Measurements from ENCODE around the gene TENM4.

Gene TENM4

GRCh38 chr11:79078456-79078855, 362.4 kb downstream of the TENM4 start:
- Histone ChIP-seq H3K27ac (ENCODE audit: extremely low read depth, low read depth, low read length) (no peak overlapping the region), H3K36me3 (ENCODE audit: control insufficient read depth in 2 of 2, insufficient read depth in 1 of 2, low read length in 2 of 2) (no peaks in the 10 kb centered on the region), H3K4me1 (ENCODE audit: control insufficient read depth, insufficient read depth, low read length) (no peaks in the 10 kb centered on the region), H3K4me3 (ENCODE audit: low read depth, low read length) (no peak overlapping the region), H3K9me3 (ENCODE audit: control insufficient read depth, insufficient read depth, low read depth, low read length) (no peaks in the 10 kb centered on the region)
- TF ChIP-seq BCL11A (tag by site-specific recombination; IDR thresholded peaks at IDR 0.05; ENCODE audit: low read depth), result no peak
- TF ChIP-seq YY2 (tag by site-specific recombination; IDR thresholded peaks at IDR 0.05), result no peak
- TF ChIP-seq ZBTB1 (tag by site-specific recombination; IDR thresholded peaks at IDR 0.05), result no peak
- no peak for TF ChIP-seq ZNF654 (tag by site-specific recombination; IDR thresholded peaks at IDR 0.05; ENCODE audit: low read depth)
- TF ChIP-seq BCL11B (tag by site-specific recombination; IDR thresholded peaks at IDR 0.05; ENCODE audit: low read depth), result no peak
- no peak for TF ChIP-seq ZNF148 (tag by site-specific recombination; IDR thresholded peaks at IDR 0.05; ENCODE audit: borderline replicate concordance)
- no peak for TF ChIP-seq ZNF426 (tag by site-specific recombination; IDR thresholded peaks at IDR 0.05)
- POLR2A ChIA-PET, result no interaction called here
- CTCF ChIA-PET, result interaction anchor here (1.3 kb wide), 1 partner anchor 281 kb away, joined by 5 read pairs; no protein-coding TSS in a partner anchor

- Histone ChIP-seq H3K27ac (ENCODE audit: extremely low read depth, low read depth, low read length) (no peak overlapping the region), H3K4me1 (ENCODE audit: control insufficient read depth, insufficient read depth, low read length) (no peaks in the 10 kb centered on the region), H3K36me3 (ENCODE audit: control insufficient read depth in 2 of 2, insufficient read depth in 1 of 2, low read length in 2 of 2) (no peaks in the 10 kb centered on the region), H3K4me3 (ENCODE audit: low read depth, low read length) (no peak overlapping the region), H3K9me3 (ENCODE audit: control insufficient read depth, insufficient read depth, low read depth, low read length) (no peaks in the 10 kb centered on the region)
- TF ChIP-seq ZNF624 (tag by site-specific recombination; IDR thresholded peaks at IDR 0.05), result no peak
- POLR2A ChIA-PET, result no interaction called here
- CTCF ChIA-PET, result interaction anchor here (1.3 kb wide), 1 partner anchor 280 kb away, joined by 5 read pairs; no protein-coding TSS in a partner anchor
These were observed 363.0 kb downstream of the TENM4 start for GRCh38 chr11:79077702-79078330.

GRCh38 chr11:79076526-79077115, 364.2 kb downstream of the TENM4 start:
- no peaks in the 10 kb centered on the region for H3K9me3 ChIP-seq (ENCODE audit: control insufficient read depth, insufficient read depth, low read depth, low read length)
- ChIA-PET CTCF (interaction anchor here (0.6 to 1.8 kb wide), 3 partner anchors 59 to 432 kb away, joined by 3 to 10 read pairs (median 4); no protein-coding TSS in a partner anchor), POLR2A (no interaction called here)
- H3K27ac ChIP-seq (ENCODE audit: extremely low read depth, low read depth, low read length), result no peak overlapping the region
- no peaks in the 10 kb centered on the region for H3K4me1 ChIP-seq (ENCODE audit: control insufficient read depth, insufficient read depth, low read length)
- H3K4me3 ChIP-seq (ENCODE audit: low read depth, low read length), result no peak overlapping the region
- H3K36me3 ChIP-seq (ENCODE audit: control insufficient read depth in 2 of 2, insufficient read depth in 1 of 2, low read length in 2 of 2), result no peaks in the 10 kb centered on the region
- TF ChIP-seq ZNF350 (tag by site-specific recombination; IDR thresholded peaks at IDR 0.05), result no peak
- no peak for TF ChIP-seq ZNF785 (tag by site-specific recombination; IDR thresholded peaks at IDR 0.05)
- TF ChIP-seq ZNF37A (tag by site-specific recombination; IDR thresholded peaks at IDR 0.05), result no peak
- TF ChIP-seq MEIS1 (CRISPR knock-in tag; IDR thresholded peaks at IDR 0.05; ENCODE audit: borderline replicate concordance), result no peak
- no peak for TF ChIP-seq ZNF777 (tag by site-specific recombination; IDR thresholded peaks at IDR 0.05; ENCODE audit: borderline replicate concordance)
- no peak for TF ChIP-seq SETDB1 (IDR thresholded peaks at IDR 0.05; ENCODE audit: insufficient read length, low read length)
- no peak for TF ChIP-seq ZBTB49 (tag by site-specific recombination; IDR thresholded peaks at IDR 0.05; ENCODE audit: low read depth)
- no peak for TF ChIP-seq ZNF571 (tag by site-specific recombination; IDR thresholded peaks at IDR 0.05)
- TF ChIP-seq ZNF114 (tag by site-specific recombination; IDR thresholded peaks at IDR 0.05), result no peak
- TF ChIP-seq SP2 (tag by site-specific recombination; IDR thresholded peaks at IDR 0.05), result no peak
- no peak for TF ChIP-seq ZNF398 (tag by site-specific recombination; IDR thresholded peaks at IDR 0.05)
- no peak for TF ChIP-seq ZNF354C (tag by site-specific recombination; IDR thresholded peaks at IDR 0.05; ENCODE audit: borderline replicate concordance, low read depth)
- no peak for TF ChIP-seq ZNF416 (tag by site-specific recombination; IDR thresholded peaks at IDR 0.05)
- TF ChIP-seq ZNF747 (tag by site-specific recombination; IDR thresholded peaks at IDR 0.05), result no peak
- TF ChIP-seq ZNF266 (tag by site-specific recombination; IDR thresholded peaks at IDR 0.05; ENCODE audit: low read depth), result no peak
- TF ChIP-seq ZNF776 (tag by site-specific recombination; IDR thresholded peaks at IDR 0.05; ENCODE audit: borderline replicate concordance), result no peak
- TF ChIP-seq ZFP37 (tag by site-specific recombination; IDR thresholded peaks at IDR 0.05), result no peak
- TF ChIP-seq SP7 (tag by site-specific recombination; IDR thresholded peaks at IDR 0.05), result no peak
